Skin epidermis (tissue), 12 donors: ENCODE results near the gene VGLL4.
A peak's percentile ranks its signal among the peaks of the same experiment; 100 is the strongest.

Experiments
- H3K27ac ChIP-seq, 21 experiments: fragments of 200-600 bp; sonication (generic) in 11 of 21; one replicate each; pipeline ENCODE4 v1.5.0; 2020; ENCODE audit warnings: mild to moderate bottlenecking in 3 of 21, inconsistent platforms in 2 of 21, moderate library complexity in 2 of 21
- H3K4me3 ChIP-seq, 7 experiments: fragments of 200-600 bp; sonication (generic) in 2 of 7; one replicate each; pipeline ENCODE4 v1.5.0; 2020; ENCODE audit warnings: inconsistent platforms in 2 of 7, mild to moderate bottlenecking in 2 of 7, moderate library complexity in 1 of 7

The VGLL4 gene

GRCh38 chr3:11654166-11654565 is 10.5 kb upstream of the VGLL4 start:
- Histone ChIP-seq H3K4me3 (no peak overlapping the region), H3K27ac (no peak overlapping the region)

DNA sequence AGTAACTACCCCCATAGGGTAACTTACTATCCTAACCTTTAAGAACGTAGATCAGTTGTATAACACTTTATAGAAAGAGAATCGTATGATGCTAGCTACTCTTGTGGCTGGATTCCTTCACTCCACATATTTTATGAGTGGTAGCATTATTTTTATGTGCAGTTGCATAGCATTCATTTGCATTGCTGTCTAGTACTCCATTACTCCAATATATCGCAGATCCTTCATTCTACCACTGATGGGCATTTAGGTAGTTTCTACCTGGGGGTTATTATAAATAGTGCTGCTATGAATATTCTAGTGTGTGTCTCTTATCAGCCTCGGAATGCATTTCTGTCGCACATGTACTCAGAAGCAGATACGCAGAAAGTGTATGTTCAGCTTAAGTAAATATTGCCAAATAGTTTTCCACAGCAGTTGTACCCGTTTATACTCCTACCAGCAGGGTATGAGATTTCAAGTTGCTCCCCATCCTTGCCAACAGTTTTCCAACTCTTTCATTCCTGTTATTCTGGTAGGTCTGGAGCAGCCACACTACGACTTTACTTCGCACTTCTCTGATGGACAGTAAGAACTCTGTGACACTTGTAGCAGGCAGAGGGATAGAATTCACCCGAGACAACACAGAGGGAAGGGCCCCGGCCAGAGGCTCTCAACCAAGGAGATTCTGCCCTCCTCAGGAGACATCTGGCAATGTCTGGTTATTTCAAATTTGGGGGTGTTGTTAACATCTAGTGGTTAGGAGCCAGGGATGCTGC is 9.8 kb upstream of the VGLL4 start:
- Histone ChIP-seq H3K27ac (no peak overlapping the region), H3K4me3 (no peak overlapping the region)

DNA sequence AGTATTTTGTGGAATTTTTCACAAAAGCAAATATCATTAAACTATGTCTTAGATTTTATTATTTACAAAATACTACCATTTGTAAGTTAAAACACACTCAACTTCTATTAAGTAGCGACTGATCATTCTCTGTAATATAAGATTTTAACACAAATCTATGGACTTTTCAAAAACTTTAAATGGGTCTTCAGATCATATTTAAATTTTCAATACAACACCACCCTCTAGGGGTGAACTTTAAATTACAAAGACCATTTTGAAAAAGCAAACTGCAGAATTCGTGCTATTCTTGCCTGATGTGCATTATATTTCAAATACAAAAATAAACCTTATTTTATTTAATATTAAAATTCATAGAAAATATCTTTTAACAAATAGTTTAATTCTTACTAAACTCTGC is 8.2 kb upstream of the VGLL4 start:
- no peak overlapping the region for H3K4me3 ChIP-seq
- H3K27ac ChIP-seq, result no peak overlapping the region

DNA sequence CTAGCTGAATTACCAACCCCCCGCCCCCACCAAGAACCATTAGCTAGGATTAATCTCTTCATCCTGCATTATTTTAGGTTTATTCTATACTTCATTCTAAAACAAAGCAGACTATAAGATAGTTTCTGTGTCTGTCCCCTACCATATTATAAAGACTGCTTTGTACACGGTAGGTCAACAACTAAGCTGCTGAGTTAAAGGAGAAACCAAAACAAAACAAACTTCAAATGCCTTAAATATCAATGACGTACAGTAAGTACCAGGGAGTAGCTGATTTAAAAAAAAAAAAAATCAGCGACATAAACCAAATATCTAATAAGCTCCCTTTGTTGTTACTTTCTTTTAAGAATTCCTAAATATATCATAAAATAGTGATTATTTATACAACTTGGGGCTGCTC is 7.8 kb upstream of the VGLL4 start:
- H3K27ac ChIP-seq, result no peak overlapping the region

GRCh38 chr3:11650391-11650790 is 6.7 kb upstream of the VGLL4 start:
- Histone ChIP-seq H3K4me3 (no peak overlapping the region), H3K27ac (no peak overlapping the region)

More for the DNA sequence above, 7.8 kb upstream of the VGLL4 start:
- no peak overlapping the region for H3K4me3 ChIP-seq

DNA sequence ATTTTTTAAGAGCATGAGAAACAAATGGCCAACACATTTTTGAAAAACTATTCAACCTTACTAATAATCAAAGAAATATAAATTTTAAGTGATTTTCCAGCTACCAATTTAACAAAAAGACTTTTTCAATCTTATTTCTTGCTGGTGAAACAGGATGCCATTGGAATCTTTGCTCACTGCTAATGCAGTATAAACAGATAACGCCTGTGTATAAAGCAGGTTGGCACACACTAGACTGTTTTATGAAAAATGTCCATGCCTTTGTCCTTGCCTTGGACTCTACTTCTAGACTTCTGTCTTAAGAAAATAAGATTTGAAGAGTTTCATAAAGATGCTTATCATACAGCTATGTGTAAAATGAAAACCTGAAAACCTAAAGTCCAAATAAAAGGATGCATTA is 5.0 kb upstream of the VGLL4 start:
- Histone ChIP-seq H3K27ac (no peak overlapping the region), H3K4me3 (no peak overlapping the region)

- Histone ChIP-seq H3K4me3 (peak overlapping the region; percentile 53 to 67 (median 61)), H3K27ac (peak overlapping the region; percentile 27 to 96 (median 92))
Measured at GRCh38 chr3:11643201-11643603, 513 bp downstream of the VGLL4 start.

DNA sequence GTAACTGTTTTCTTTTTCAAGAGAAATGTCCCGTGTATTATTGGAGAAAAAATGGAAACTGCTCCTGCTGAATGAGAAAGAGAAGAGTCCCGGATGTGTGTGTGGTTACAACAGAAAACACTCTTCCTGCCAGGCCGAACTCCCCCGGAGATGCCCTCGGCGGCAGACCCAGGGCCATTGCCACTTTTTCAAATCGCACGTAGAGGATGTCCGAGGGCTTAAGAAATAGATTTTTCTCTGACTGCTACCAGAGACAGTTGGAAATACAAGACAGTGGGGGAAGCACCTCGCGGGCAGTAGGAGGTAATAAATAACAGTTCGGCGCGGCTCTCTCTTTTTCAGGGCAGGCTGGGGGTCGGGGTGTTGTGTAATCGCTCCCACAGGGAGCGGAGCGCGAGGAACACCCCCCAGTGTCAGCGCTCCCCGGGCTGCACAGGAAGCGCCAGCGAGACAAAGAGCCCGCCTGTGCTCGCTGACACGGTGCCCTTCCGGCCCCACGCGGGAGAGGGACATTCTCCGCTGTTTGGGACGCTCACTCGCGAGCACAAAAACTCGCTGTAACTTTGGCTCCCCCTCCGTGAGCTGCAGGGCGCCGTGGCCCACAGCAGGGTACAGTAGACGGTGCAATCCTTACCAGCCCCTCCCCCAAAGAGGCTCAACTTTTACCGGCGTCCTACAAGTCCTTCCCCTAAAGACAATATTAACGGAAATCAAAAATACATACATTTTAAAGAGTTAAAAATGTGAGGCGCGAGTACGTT is 1.1 kb downstream of the VGLL4 start:
- Histone ChIP-seq H3K27ac (peak overlapping the region; percentile 27 to 96 (median 92)), H3K4me3 (peak overlapping the region; percentile 53 to 67 (median 61))

GRCh38 chr3:11641683-11642430 is 1.9 kb downstream of the VGLL4 start:
- peak overlapping the region; percentile 53 to 67 (median 61) for H3K4me3 ChIP-seq
- peak overlapping the region; percentile 27 to 96 (median 92) for H3K27ac ChIP-seq

DNA sequence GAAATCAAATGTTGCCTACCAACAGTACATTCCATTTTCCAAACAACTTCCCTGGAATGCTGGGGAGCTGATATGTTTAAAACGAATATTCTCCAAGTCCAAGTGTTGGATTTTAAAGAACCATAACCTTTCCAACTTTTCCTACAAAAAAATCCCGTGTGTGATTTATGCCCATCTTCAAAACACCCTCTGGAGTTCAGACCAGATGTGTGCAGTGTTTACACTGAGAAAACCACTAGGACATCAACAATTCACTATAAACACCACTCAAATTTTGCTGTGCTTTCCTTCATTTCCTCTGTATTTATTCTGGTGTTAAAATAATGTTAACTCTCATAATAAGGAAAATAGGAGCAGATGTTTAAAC is 2.4 kb downstream of the VGLL4 start:
- H3K27ac ChIP-seq, result peak overlapping the region in 19 of 21 experiments; percentile 72 to 96 (median 92)
- peak overlapping the region; percentile 53 to 67 (median 61) for H3K4me3 ChIP-seq

GRCh38 chr3:11640009-11640673 is 3.6 kb downstream of the VGLL4 start:
- Histone ChIP-seq H3K4me3 (no peak overlapping the region), H3K27ac (peak overlapping the region in 15 of 21 experiments; percentile 8 to 96 (median 91))

DNA sequence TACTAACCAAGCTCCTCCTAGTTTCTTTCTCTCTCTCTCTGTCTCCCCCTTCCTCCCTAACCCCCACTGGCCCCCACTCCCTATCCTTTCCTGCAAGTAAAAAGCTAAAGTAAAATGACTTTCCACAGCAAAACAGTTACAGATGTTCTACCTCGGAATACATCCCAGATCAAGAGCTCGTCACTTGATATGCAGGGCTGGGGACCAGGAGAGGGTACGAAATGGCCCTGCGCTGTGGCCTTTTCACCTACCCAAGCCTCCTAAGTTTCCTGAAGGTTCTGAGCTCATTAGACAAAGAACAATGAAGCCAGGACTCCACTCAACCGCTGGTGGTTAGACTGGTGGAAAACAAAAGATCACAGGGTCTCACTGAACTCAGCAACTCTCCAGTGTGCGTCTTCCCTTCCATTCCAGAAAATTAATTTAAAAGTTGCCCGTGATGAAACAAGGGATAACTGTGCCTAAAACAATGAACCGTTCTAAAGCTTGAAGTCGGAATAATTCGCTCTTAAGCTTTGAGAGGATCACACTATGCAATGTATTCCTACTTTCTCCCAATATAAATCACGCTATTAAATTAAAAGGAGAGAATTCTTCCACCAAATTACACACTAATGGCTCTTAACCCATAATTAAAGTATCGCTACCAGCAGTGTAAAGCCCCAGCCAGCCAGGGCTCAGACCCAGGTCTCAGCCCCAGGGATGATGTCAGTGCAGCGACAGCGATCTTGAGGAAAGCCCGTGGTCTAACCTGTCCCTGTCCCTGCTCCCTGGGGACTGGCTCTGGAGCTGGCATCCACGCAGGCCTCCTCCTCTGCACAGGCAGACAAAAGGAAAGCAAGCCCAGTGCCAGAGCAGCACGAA is 5.0 kb downstream of the VGLL4 start:
- peak overlapping the region in 20 of 21 experiments; percentile 17 to 96 (median 68) for H3K27ac ChIP-seq
- peak overlapping the region in 3 of 7 experiments; percentile 2 to 9 (median 8) for H3K4me3 ChIP-seq

GRCh38 chr3:11637901-11638458 is 5.7 kb downstream of the VGLL4 start:
- peak overlapping the region in 3 of 7 experiments; percentile 2 to 9 (median 8) for H3K4me3 ChIP-seq
- H3K27ac ChIP-seq, result peak overlapping the region in 20 of 21 experiments; percentile 17 to 96 (median 68)

DNA sequence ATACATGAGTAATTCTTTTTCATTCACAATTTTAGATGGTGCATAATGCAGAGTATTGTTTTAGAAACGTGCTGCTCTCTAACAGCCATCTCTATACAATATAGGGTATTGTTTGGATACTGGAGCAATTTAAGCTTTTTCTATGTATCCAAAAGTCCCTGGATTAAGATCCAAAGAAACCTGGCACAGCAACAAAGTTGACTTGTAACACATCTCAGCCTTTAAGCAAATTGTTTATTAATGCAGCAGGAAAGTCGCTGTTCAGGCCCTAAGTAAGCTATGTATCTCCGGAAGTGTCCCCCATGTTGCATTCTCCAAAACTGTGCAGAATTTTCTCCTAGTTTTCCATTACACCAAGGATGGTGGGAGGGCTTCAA is 7.3 kb downstream of the VGLL4 start:
- no peak overlapping the region for H3K4me3 ChIP-seq
- H3K27ac ChIP-seq, result peak overlapping the region in 8 of 21 experiments; percentile 7 to 96 (median 38)

GRCh38 chr3:11635680-11636393 is 7.9 kb downstream of the VGLL4 start:
- H3K27ac ChIP-seq, result peak overlapping the region in 6 of 21 experiments; percentile 1 to 96 (median 59)
- no peak overlapping the region for H3K4me3 ChIP-seq

- Histone ChIP-seq H3K4me3 (no peak overlapping the region), H3K27ac (peak overlapping the region in 6 of 21 experiments; percentile 1 to 55 (median 49))
Measured at GRCh38 chr3:11634974-11635612, 8.6 kb downstream of the VGLL4 start.

GRCh38 chr3:11634081-11634635 is 9.6 kb downstream of the VGLL4 start:
- peak overlapping the region in 5 of 21 experiments; percentile 6 to 67 (median 28) for H3K27ac ChIP-seq
- no peak overlapping the region for H3K4me3 ChIP-seq
